Omental fat pad (tissue), 4 donors: ENCODE results near the gene NOTCH3. TPM values are rescaled to one million over a fixed set of nuclear protein-coding genes. Genes with fewer than 3 reads are reported as not detected.
A peak's percentile ranks its signal among the peaks of the same experiment; 100 is the strongest.

ENCODE experiments used
- ATAC-seq: fragments of 150-250 bp; one replicate; pipeline ENCODE4 v1.9.1; 2016; ENCODE audit warnings: mild to moderate bottlenecking, moderate library complexity; ENCODE audit not compliant: low FRiP score
- DNase-seq: peaks from one replicate; pipeline ENCODE4 v3.0.0-alpha.2; 2019; ENCODE audit warnings: low spot score
- total RNA-seq, 4 donors: library from RNA; depleted of rRNA; stranded (reverse); fragments of >200 nt; gene quantifications; one replicate each; pipeline ENCODE4 v1.1.0, GENCODE V29; 2016
- TF ChIP-seq, protein P1 (sequence below), 3 donors: fragments of 450-650 bp; IDR thresholded peaks; one replicate each; pipeline ENCODE4 v1.5.1; 2016 to 2017; ENCODE audit warnings: antibody characterized with exemption in 3 of 3, mild to moderate bottlenecking in 3 of 3, moderate library complexity in 2 of 3

The NOTCH3 gene
- total RNA-seq, 4 donors from 2014 or later: 6.1 to 82.8 (median 24.4) TPM

DNA sequence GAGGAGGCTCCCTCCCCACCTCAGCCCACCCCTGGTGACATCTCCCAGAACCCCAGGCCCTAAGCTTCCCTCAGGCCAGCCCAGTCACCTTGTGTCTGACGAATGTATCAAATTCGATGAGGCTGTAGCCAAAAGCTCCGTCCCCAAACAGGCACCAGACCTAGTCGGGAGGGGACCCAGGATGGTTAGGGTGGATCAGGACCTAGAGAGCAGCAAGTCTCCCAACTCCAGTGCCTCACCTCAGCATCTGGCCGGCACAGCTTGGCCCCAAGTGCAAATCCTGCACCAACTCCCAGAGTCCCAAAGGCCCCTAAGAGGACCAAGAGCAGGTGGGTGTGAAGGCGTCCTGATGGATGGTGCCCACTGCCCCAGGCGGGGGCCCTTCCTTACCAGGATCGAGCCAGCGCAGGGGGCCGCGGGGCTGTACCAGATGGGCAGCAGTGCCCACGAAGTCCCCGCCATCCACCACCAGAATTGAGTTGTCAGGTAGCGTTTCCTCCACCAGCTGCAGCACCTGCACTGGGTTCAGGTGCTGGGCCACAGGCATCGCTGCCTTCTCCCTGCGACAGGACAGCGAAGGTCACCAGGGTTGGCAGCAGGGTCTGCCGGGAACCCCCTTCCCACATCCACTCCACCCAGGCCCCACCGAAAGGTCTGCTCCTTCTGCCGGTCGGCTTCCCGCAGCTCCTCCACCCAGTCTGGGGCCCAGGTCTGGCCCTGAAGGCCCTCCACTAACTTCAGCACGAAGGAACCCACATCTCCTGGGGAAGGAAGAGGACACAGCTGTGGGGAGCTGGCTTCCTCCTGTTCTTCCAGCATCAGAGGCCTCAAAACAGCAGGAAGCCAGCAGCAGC lies 84.8 kb downstream of the NOTCH3 start:
- TF ChIP-seq, protein P1, sequence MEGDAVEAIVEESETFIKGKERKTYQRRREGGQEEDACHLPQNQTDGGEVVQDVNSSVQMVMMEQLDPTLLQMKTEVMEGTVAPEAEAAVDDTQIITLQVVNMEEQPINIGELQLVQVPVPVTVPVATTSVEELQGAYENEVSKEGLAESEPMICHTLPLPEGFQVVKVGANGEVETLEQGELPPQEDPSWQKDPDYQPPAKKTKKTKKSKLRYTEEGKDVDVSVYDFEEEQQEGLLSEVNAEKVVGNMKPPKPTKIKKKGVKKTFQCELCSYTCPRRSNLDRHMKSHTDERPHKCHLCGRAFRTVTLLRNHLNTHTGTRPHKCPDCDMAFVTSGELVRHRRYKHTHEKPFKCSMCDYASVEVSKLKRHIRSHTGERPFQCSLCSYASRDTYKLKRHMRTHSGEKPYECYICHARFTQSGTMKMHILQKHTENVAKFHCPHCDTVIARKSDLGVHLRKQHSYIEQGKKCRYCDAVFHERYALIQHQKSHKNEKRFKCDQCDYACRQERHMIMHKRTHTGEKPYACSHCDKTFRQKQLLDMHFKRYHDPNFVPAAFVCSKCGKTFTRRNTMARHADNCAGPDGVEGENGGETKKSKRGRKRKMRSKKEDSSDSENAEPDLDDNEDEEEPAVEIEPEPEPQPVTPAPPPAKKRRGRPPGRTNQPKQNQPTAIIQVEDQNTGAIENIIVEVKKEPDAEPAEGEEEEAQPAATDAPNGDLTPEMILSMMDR (IDR thresholded peaks at IDR 0.05): no peak
- DNase-seq (no peak), ATAC-seq (no peak)

DNA sequence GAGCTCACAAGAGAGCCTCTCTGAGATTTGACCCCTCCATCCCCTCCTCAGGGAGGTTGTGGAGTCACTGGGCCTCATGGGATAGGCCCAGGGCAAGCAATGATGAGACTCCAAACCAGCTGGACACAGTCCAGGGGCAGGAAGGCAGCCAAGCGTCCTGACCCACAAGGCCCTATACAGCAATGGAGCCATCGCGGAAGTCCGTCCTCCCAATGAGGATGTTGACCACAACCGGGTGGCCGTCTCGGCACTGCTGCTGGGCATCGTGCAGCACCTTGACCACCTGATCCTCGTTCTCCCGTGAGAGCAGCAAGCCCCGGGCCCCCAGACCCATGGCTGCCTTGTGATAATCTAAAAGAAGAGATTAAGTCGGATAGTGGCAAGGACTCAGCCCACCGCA lies 85.7 kb downstream of the NOTCH3 start:
- TF ChIP-seq, protein P1 (IDR thresholded peaks at IDR 0.05): no peak
- ATAC-seq (no peak), DNase-seq (peak; percentile 44)

DNA sequence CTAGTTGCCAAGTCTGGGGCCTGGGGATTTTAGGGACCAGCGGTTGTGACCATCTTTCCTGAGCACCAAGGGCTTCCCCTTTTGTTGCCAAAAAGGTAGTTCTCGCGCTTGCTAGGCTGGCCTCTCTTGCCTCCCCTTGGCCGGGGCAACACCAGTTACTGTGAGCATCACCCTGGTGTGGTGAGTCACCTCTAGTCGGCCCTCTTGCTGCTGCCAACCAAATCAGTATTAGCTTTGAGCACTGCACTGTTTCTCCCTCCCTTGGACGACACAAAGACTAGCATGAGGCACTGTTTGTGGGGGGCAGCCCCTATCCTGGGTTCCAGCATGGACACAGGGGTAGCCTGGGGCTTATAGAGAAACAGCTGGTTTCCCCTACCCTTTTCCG lies 86.6 kb downstream of the NOTCH3 start:
- ATAC-seq: no peak
- TF ChIP-seq, protein P1 (IDR thresholded peaks at IDR 0.05): no peak
- DNase-seq: no peak

DNA sequence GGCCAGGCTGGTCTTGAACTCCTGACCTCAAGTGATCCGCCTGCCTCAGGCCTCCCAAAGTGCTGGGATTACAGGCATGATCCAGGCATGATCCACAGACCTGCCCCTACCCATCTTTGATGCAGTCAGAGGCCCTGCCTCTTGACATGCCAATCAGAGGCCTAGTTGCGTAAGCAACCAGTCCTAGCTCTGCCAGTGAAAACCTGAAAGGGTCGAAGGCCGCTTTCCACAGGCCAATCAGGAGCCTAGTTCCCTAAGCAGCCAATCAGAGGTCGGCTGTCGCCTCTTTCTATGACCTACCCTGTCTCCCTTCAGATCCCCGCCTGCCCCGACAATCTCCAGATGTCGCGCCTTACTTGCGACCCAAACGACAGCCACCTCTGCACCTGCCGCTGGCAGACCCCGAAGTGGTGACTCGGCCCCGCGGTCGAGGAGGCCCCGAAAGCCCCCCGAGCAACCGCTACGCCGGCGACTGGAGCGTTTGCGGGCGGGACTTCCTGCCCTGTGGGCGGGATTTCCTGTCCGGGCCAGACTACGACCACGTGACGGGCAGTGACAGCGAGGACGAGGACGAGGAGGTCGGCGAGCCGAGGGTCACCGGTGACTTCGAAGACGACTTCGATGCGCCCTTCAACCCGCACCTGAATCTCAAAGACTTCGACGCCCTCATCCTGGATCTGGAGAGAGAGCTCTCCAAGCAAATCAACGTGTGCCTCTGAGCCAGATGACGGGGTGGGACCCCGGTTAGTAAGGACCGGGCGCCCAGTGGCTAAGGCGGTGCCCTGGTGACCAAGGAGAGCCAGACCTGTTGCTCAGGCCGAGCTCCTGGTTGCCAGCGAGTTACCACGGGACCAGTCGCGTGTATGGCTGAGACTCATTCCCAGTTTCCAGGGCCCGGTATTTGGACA lies 87.3 kb downstream of the NOTCH3 start:
- DNase-seq: no peak
- ATAC-seq: no peak
- TF ChIP-seq, protein P1 (IDR thresholded peaks at IDR 0.05): no peak

DNA sequence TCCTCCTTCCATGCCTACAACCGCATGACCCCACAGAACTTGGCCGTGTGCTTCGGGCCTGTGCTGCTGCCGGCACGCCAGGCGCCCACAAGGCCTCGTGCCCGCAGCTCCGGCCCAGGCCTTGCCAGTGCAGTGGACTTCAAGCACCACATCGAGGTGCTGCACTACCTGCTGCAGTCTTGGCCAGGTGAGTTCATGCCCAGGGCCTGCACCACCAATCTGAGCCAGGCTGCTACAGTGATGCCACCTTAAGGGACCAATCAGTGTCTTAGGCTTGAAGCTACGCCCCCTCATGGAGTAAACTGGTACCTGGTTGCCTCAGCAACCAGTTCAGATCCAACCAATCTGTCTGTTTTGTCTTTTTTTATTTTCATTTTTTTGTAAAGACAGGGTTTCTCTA lies 88.4 kb downstream of the NOTCH3 start:
- no peak for DNase-seq
- no peak for ATAC-seq
- TF ChIP-seq, protein P1 (IDR thresholded peaks at IDR 0.05): no peak

DNA sequence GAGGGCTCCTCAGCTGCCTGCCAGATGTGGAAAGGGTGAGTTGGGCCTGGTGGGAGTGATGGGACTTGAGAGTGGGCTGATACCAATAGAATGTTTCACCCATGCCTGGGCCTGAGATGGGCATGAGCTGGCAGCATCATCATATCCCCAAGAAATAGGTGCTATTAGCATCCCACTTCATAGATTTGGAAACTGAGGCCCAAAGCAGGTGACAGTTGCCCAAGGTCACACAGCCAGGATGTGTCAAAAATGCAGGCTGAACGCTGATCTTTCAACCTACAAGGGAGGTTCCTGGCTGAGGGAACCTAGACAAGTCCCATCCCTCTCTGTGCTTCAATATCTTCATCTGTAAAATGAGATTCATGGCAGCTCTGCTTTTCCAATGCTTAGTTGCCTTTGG lies 89.0 kb downstream of the NOTCH3 start:
- ATAC-seq (no peak), DNase-seq (no peak)
- TF ChIP-seq, protein P1 (IDR thresholded peaks at IDR 0.05): no peak
